ENCODE results near the gene LAMA2.

DNA sequence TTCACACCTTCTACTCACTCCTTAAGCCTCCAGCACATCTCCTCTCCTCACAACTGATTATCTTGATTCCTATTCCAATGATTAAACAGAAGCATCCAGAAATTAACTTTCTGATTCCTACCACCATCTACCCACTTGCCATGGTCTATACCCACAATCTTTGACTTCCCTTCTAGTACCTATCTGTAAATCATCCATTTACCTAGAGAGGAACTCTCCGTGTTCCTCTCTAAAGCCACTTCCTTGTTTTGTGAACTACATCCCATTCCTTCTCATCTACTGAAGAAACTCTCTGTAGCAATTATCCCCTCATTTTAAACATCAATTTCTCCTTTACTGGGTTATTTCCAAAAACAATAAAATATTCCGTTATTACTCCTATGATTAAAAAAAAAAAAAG, 659.8 kb downstream of the LAMA2 start:
- TF ChIP-seq POLR2AphosphoS5 (IDR thresholded peaks at IDR 0.05; ENCODE audit: low read depth, low read length) (no peak), SIN3A (IDR thresholded peaks at IDR 0.05; ENCODE audit: borderline replicate concordance, insufficient read depth, low read length) (no peak), TAF1 (IDR thresholded peaks at IDR 0.05; ENCODE audit: borderline replicate concordance, insufficient read depth, low read length) (no peak)

Measured in PFSK-1 (cell line).